ENCODE results near the gene MTPN.

Gene MTPN

GRCh38 chr7:135956393-135956792, 20.8 kb downstream of the MTPN start:
- no peak for DNase-seq (ENCODE audit: low read depth in 3 of 3)

- no peak for DNase-seq (ENCODE audit: low read depth in 3 of 3)
Measured at GRCh38 chr7:135950972-135951371, 26.2 kb downstream of the MTPN start.

- DNase-seq (ENCODE audit: low read depth in 3 of 3): no peak
Measured at GRCh38 chr7:135950429-135950828, 26.7 kb downstream of the MTPN start.

GRCh38 chr7:135946289-135947055, 30.7 kb downstream of the MTPN start:
- no peak for DNase-seq (ENCODE audit: low read depth in 3 of 3)

GRCh38 chr7:135944753-135945152, 32.4 kb downstream of the MTPN start:
- no peak for DNase-seq (ENCODE audit: low read depth in 3 of 3)

GRCh38 chr7:135943134-135943879, 33.9 kb downstream of the MTPN start:
- DNase-seq (ENCODE audit: low read depth in 3 of 3): no peak

- DNase-seq (ENCODE audit: low read depth in 3 of 3): no peak
Measured at GRCh38 chr7:135942614-135943013, 34.5 kb downstream of the MTPN start.

- no peak for DNase-seq (ENCODE audit: low read depth in 3 of 3)
Measured at GRCh38 chr7:135940077-135941075, 36.8 kb downstream of the MTPN start.

- no peak for DNase-seq (ENCODE audit: low read depth in 3 of 3)
Measured at GRCh38 chr7:135939261-135939812, 37.8 kb downstream of the MTPN start.

- no peak for DNase-seq (ENCODE audit: low read depth in 3 of 3)
Measured at GRCh38 chr7:135938563-135938962, 38.6 kb downstream of the MTPN start.

- DNase-seq (ENCODE audit: low read depth in 3 of 3): no peak
Measured at GRCh38 chr7:135938086-135938485, 39.1 kb downstream of the MTPN start.

GRCh38 chr7:135936497-135937217, 40.5 kb downstream of the MTPN start:
- no peak for DNase-seq (ENCODE audit: low read depth in 3 of 3)

- DNase-seq (ENCODE audit: low read depth in 3 of 3): no peak
Measured at GRCh38 chr7:135934651-135935050, 42.5 kb downstream of the MTPN start.

GRCh38 chr7:135933509-135934188, 43.5 kb downstream of the MTPN start:
- DNase-seq (ENCODE audit: low read depth in 3 of 3): no peak

- DNase-seq (ENCODE audit: low read depth in 3 of 3): no peak
Measured at GRCh38 chr7:135932131-135932530, 45.0 kb downstream of the MTPN start.

- DNase-seq (ENCODE audit: low read depth in 3 of 3): no peak
Measured at GRCh38 chr7:135930565-135931461, 46.3 kb downstream of the MTPN start.

- no peak for DNase-seq (ENCODE audit: low read depth in 3 of 3)
Measured at GRCh38 chr7:135929722-135930141, 47.4 kb downstream of the MTPN start.

GRCh38 chr7:135929249-135929648, 47.9 kb downstream of the MTPN start:
- DNase-seq (ENCODE audit: low read depth in 3 of 3): no peak

- no peak for DNase-seq (ENCODE audit: low read depth in 3 of 3)
Measured at GRCh38 chr7:135928136-135928535, 49.0 kb downstream of the MTPN start.

Data from stimulated activated CD4-positive, alpha-beta T cell treated with anti-CD3 and anti-CD28 coated beads, TNF-alpha, amount 100 ng/mL, for 4 hours (primary cell).